Measurements from ENCODE around the gene DGCR2.

The DGCR2 gene

GRCh38 chr22:19110646-19111045, 11.6 kb downstream of the DGCR2 start:
- no peak for TF ChIP-seq GATA2 (IDR thresholded peaks at IDR 0.05; ENCODE audit: low read depth, low read length)
- TF ChIP-seq GATA3 (IDR thresholded peaks at IDR 0.05; ENCODE audit: low read depth, low read length) = no peak

- TF ChIP-seq GATA3 (IDR thresholded peaks at IDR 0.05; ENCODE audit: low read depth, low read length) = no peak
- TF ChIP-seq GATA2 (IDR thresholded peaks at IDR 0.05; ENCODE audit: low read depth, low read length) = no peak
Observed at GRCh38 chr22:19110064-19110458, 12.2 kb downstream of the DGCR2 start.

DNA sequence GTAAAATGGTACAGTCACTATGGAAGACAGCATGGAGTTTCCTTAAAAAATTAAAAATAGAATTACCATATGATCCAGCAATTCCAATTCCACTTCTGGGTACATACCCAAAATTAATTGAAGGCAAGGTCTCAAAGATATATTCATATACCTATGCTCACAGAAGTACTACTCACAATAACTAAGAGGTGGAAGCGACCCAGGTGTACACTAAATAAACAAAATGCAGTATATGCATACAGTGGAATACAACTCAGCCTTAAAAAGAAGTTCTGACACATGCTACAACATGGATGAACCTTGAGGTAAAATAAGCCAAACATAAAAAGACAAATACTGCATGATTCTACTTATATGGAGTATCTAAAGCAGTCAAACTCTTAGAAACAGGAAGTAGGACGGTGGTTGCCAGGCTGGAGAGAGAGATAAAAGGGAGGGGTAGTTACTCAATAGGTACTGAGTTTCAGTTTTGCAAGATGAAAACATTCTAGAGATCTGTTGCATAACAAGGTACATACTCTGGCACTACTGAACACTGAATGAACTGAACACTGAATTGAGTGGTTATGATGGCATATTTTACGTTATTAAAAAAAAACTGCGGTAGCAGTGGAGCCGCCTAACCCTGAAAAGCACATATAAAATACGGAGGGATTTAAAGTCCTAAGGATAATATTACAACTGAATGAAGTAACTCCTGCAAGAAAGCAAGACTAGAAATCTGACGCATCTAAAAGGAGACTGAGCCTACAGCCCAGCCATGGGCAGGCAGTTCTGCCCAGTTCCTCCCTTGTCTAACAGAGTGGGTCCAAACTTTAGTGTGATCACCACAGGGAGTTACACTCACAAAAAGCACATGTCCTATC, 12.8 kb downstream of the DGCR2 start:
- TF ChIP-seq GATA3 (IDR thresholded peaks at IDR 0.05; ENCODE audit: low read depth, low read length) = no peak
- TF ChIP-seq GATA2 (IDR thresholded peaks at IDR 0.05; ENCODE audit: low read depth, low read length) = no peak

DNA sequence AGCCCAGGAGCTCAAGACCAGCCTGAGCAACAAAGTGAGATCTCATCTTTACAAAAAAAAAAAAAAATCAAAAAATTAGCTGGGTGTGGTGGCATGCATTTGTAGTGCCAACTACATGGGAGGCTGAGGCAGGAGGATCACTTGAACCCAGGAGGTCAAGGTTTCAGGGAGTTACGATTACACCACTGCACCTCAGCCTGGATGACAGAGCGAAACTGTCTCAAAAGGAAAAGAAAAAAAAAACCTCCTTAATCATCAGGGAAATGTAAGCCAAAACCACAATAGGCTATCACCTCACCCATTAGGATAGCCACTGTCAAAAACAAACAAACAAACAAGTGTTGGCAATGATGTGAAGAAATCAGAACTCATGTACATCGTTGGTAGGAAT, 13.4 kb downstream of the DGCR2 start:
- TF ChIP-seq GATA3 (IDR thresholded peaks at IDR 0.05; ENCODE audit: low read depth, low read length) = no peak
- no peak for TF ChIP-seq GATA2 (IDR thresholded peaks at IDR 0.05; ENCODE audit: low read depth, low read length)

DNA sequence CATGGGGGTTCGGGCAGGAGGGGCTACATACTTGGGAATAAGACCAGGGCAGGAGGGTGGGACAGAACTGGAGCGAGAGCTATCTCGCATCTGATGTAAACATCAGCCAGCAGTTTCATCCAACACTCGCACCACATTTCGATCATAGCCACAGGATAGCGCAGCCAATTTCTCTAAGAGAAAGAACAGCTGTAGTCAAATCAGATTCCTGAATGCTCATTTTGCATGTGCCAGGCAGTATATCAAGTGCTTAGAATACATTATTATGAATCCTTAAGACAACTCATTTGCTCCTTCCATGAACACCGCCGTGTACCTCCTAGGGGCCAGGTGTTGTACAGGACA, 14.5 kb downstream of the DGCR2 start:
- TF ChIP-seq GATA2 (IDR thresholded peaks at IDR 0.05; ENCODE audit: low read depth, low read length) (no peak), GATA3 (IDR thresholded peaks at IDR 0.05; ENCODE audit: low read depth, low read length) (no peak)

DNA sequence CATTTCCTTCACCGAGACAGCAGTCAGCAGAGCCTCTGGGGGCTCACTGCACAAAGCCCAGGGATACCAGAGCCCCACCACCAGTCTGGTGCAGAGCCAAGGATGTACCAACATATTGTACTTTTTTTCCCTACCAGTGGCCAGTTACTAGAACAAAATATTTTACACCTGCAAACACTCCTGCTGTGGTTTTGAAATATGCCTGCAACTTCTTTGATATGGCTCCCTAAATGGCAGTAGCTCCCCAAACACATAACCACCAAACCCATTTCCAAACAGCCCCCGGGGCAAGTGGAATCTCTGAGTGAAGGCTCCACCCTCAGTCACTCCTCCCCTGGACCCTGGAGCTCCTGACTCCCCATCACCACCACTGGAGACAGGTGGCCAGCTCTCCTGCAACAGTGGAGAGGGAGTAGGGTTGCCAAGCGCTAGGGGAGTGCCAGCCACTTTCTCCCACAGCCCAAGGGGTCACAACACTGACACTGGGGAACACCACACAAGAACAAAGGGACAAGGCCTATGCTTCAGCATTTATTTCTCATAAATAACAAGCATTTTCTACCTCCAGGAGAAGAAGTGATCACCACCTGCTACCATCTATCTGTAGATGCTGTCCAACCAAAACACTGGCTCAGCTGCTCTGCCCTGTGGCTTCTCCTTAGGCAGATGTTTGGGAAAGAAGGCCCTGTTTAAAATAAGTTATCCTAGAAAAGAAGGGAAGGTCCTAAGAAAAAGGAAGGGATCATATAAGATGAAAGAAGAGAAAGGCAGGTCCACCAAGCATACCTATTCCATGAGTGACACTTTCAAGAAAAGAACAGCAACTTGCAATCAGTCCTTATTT, 15.1 kb downstream of the DGCR2 start:
- TF ChIP-seq GATA3 (IDR thresholded peaks at IDR 0.05; ENCODE audit: low read depth, low read length) (no peak), GATA2 (IDR thresholded peaks at IDR 0.05; ENCODE audit: low read depth, low read length) (no peak)

- TF ChIP-seq GATA2 (IDR thresholded peaks at IDR 0.05; ENCODE audit: low read depth, low read length) (no peak), GATA3 (IDR thresholded peaks at IDR 0.05; ENCODE audit: low read depth, low read length) (no peak)
Observed at GRCh38 chr22:19105867-19106802, 16.1 kb downstream of the DGCR2 start.

- TF ChIP-seq GATA2 (IDR thresholded peaks at IDR 0.05; ENCODE audit: low read depth, low read length) (no peak), GATA3 (IDR thresholded peaks at IDR 0.05; ENCODE audit: low read depth, low read length) (no peak)
Observed at GRCh38 chr22:19105456-19105855, 16.8 kb downstream of the DGCR2 start.

- no peak for TF ChIP-seq GATA3 (IDR thresholded peaks at IDR 0.05; ENCODE audit: low read depth, low read length)
- TF ChIP-seq GATA2 (IDR thresholded peaks at IDR 0.05; ENCODE audit: low read depth, low read length) = no peak
Observed at GRCh38 chr22:19103880-19104821, 18.1 kb downstream of the DGCR2 start.

GRCh38 chr22:19098157-19098556, 24.1 kb downstream of the DGCR2 start:
- TF ChIP-seq GATA3 (IDR thresholded peaks at IDR 0.05; ENCODE audit: low read depth, low read length) (no peak), GATA2 (IDR thresholded peaks at IDR 0.05; ENCODE audit: low read depth, low read length) (no peak)

DNA sequence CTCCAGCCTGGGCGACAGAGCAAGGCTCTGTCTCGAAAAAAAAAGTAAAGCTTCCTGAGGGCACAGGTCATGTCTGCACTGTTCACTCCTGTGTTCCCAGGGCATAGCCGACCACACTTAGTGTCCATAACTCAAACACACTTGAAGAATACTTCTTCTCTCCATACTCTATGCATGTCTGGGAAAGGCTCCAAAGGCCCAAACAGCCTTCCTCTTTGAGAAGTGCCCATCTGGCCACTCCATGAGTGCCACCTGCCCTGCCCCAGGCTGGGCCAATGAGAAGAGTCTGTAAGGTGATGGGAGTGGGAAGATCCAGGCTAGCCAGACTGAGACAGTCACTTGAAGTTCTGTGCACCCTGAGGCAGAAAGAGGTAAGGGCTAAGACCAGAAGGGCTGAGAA, 24.7 kb downstream of the DGCR2 start:
- TF ChIP-seq GATA2 (IDR thresholded peaks at IDR 0.05; ENCODE audit: low read depth, low read length) (no peak), GATA3 (IDR thresholded peaks at IDR 0.05; ENCODE audit: low read depth, low read length) (no peak)

DNA sequence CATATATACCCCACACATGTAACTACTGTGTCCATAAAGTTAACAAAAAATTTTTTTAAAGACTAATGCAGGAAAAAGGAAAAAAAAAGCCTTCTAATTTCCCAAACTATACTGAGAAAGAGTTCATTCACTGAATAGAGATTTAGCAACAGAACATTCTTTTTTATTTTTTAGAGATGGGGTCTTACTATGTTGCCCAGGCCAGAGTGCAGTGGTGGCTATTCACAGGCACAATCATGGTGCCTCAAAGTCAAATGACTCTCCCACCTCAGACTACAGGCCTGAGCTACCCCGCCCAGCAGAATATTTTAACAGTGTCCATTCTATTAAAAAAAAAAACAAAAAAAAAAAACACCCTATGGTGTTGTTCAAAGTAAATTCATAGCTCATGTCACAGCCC, 25.7 kb downstream of the DGCR2 start:
- TF ChIP-seq GATA2 (IDR thresholded peaks at IDR 0.05; ENCODE audit: low read depth, low read length) (no peak), GATA3 (IDR thresholded peaks at IDR 0.05; ENCODE audit: low read depth, low read length) (no peak)
